GM18519 (cell line): Measurements from ENCODE around the gene AP1M1.

ENCODE experiments used
- ATAC-seq: cut with Tn5 transposase; IDR thresholded peaks from one replicate; pipeline ENCODE4 v1.9.1; 2021; ENCODE audit warnings: mild to moderate bottlenecking, moderate library complexity; ENCODE audit not compliant: unreplicated experiment, low FRiP score

The AP1M1 gene

GRCh38 chr19:16228637-16229321 lies 31.1 kb downstream of the AP1M1 start:
- ATAC-seq: no peak

- ATAC-seq: no peak
These were observed 31.6 kb downstream of the AP1M1 start for GRCh38 chr19:16229322-16229641.

DNA sequence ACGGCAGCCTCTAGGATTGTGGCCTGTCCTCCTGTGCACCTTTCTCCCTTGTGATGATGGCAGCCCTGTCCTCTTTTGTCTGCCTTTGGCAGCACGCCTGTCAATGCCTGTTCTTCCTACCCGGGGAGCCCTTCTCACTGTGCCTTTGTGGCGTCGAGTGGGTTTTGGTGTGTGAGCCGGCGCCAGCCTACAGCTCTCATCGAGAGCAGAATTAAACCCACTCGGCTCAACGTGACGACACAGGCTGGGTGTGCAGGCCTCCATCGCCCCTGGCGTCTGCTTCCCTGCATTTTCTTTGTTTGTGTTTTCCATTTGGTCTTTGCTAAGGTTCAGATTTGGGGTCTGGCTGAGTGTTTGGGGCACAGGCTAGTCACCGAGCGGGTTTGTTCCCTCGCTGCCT lies 34.4 kb downstream of the AP1M1 start:
- ATAC-seq: no peak

GRCh38 chr19:16232568-16232967 lies 34.9 kb downstream of the AP1M1 start:
- no peak for ATAC-seq

GRCh38 chr19:16233081-16233776 lies 35.5 kb downstream of the AP1M1 start:
- ATAC-seq: no peak

DNA sequence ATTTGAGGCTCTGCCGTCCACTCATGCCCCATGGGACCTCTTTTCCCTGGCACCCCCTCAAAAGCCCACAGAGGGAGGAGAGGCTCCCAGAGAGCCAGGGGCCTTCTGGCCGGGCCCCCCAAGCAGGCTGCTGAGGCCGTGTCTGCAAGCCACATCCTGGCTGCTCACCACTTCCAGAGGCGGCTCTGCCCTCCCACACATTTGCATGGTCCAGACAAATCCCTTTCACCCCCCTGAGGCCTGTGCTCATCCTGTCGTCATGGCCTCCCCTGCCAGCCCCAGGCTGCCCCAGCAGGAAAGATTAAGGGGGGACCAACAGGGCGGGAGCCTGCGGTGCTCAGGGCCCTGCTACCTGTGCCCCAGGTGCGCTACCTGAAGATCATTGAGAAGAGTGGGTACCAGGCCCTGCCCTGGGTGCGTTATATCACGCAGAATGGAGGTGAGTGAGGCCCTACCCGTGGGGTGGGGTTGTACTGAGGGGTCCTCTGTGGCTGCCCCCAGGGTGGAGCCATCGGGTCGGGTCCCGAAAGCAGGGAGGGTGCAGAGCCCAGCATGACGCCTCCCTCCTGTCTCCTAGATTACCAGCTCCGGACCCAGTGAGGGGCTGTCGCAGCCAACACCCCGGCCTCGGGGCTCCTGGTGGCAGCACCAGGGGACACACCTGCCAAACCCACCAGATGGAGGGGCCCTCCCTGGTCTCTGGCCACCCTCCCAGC lies 36.3 kb downstream of the AP1M1 start:
- no peak for ATAC-seq

DNA sequence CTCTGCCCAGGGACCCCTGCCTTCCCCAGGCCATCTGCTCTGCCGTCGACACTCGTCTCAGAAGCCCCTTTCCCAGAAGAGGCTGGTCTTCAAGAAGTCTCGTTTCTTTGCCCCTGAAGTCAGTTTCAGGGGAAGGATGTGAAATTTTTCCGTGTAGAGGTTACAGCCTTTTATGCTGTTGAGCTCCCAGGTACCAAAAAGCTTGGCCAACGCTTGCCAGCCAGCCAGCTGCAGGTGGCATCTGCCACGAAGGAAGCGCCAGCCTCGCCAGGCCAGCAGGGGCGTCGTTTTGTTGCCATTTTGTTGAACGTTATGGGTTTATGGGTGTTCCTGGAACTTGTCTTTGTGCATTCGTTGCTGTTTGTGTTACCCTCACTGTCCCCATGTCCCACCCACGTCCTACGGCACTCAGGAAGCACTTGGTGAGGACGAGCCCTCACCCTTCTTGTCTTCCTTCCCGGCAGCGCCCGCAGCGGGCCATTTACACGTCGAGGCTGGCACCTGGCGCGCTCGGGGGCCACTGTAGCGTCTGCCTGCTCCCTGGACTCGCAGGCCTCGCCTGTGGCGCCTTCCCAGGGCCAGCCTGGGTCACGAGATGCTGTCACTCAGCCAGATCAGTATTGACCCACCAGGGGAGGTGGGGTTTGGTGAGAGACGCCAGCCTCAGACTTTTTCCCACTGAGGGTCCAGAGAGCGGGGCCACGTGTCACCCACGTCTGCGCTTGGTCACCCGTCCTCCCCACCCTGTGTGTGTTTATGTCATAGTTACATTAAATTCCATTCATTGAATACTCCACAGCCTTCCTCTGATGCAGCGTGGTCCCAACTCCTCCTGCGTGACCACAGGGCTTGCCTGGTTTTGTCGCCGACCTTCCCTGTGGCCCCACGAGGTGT lies 37.1 kb downstream of the AP1M1 start:
- ATAC-seq: no peak

- no peak for ATAC-seq
These were observed 38.3 kb downstream of the AP1M1 start for GRCh38 chr19:16235811-16236652.

- no peak for ATAC-seq
These were observed 46.4 kb downstream of the AP1M1 start for GRCh38 chr19:16244091-16244490.

DNA sequence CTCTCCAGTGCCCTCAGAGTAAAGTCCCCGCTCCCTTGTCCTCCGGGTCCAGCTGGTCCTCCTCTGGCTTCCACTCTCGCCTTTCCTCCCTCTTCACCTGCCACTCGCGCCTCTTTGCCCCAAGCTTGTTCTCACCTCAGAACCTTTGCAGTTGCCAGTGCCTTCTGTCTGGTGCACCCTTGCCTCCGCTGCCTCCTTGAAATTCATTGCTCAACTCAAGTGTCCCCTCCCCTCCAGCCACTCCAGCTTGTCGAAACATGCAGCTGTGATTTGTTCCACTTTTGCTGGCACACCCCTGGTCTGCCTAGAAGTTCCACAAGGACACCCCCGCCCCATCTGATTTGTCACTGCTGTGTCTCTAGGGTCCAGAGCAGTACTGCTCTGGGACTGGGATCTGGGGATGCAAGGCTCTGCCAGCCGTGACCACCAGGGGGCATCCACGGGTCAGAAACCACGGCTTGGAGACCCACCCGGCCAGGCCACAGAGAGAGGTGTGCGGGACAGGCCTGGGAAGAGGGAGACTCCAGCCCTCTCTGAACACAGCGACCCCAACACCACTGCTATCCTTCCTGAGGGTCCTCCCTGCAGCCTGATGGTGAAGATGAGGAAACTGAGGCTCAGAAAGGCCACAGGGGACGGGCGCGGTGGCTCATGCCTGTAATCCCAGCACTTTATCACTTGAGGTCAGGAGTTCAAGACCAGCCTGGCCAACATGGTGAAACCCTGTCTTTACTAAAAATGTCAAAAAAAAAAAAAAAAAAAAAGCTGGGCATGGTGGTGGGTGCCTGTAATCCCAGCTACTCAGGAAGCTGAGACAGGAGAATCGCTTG lies 49.9 kb downstream of the AP1M1 start:
- ATAC-seq: no peak

GRCh38 chr19:16248380-16249023 lies 50.8 kb downstream of the AP1M1 start:
- ATAC-seq: no peak

DNA sequence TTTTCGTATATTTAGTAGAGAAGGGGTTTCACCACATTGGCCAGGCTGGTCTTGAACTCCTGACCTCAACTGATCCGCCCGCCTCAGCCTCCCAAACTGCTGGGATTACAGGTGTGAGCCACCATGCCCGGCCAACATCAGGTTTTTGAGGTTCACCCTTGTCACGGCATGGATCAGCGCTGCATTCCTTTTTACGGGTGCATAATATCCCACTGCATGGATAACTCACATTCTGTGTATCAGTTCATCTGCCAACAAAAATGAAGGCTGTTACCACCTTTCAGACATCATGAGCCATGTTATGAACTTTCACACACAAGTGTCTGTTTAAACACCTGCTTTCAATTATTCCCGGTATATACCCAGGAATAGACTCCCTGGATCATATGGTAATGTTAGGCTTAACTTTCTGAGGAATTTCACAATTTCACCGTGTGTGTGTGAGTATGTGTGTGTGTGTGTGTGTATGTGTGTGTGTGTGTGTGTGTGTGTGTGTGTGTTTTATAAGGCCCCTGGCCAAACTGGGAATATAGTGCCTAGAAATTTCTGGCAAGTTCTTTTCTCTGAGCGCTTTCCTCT lies 52.2 kb downstream of the AP1M1 start:
- no peak for ATAC-seq

DNA sequence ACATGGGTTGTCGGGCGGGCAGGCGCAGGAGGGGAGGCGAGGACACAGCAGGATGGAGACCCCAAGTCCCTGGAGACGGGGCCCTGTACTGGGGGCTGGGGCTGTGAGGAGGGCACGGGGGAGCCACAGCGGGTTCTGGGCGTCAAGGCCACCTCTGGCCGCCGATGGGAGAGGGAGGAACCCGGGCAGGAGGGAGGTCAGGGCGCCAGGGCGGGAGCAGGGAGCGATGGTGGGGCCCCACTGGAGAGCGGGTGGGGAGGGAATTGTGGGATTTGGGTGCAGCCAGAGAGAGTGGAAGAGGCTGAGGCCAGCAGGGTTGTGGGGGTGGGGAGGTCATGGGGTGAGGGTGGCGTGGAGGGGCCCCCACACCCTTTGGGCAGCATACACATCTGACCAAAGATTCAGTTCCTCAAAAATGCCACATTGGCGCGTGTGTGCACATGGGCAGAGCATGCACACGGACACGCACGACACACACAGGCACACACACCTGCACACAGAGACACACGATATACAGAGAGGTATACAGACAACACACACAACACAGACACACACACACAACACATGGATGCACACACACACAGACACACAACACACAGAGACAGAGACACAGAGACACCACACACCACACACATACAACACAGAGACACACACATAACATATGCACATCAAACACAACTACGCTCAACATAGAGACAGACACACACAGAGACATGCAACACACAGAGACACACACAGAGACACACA lies 54.9 kb downstream of the AP1M1 start:
- no peak for ATAC-seq

DNA sequence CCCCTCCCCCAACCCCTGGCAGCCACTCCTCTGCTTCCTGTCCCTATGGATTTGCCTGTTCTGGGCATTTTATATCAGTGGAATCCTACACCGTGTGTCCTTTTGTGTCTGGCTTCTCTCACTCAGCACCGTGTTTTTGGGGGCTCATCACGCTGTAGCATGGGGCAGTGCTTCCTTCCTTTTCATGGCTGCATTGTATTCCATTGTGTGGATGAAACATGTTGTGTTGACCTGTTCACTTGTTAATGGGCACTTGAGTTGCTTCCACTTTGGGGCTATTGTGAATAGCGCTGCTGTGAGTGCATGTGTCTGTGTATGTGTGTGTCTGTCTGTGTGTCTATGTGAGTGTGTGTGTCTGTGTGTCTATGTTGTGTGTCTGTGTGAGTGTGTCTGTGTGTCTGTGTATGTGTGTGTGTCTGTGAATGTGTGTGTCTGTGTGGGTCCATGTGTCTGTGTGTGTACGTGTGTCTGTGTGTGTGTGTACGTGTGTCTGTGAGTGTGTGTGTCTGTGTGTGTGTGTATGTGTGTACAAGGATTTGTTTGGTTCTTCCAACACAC lies 57.2 kb downstream of the AP1M1 start:
- no peak for ATAC-seq

DNA sequence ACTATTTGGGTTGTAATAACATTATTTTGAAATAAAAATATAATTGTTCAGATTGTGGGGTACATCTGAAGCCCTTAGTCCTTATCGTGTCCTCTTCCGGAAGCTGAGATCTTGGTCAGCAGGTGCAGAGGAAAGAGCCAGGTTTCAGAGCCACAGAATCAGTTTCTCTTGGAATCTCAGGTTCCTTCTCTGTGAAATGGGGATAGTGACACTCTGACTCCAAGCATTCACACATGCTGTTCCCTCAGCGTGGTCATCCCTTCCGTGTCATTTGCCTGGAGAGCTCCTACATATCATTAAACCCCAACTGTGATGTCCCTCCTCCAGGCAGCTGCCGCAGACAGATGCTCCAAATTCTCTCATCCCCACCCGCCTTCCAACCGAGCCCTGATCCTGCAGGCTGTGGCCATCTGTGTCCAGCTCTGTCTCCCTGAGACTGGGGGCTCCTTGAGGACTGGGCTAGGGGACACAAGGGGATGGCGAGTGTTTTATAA lies 59.8 kb downstream of the AP1M1 start:
- ATAC-seq: no peak

- ATAC-seq: no peak
These were observed 60.8 kb downstream of the AP1M1 start for GRCh38 chr19:16258440-16258903.
